ENCODE results near the gene SMC1B.

DNA sequence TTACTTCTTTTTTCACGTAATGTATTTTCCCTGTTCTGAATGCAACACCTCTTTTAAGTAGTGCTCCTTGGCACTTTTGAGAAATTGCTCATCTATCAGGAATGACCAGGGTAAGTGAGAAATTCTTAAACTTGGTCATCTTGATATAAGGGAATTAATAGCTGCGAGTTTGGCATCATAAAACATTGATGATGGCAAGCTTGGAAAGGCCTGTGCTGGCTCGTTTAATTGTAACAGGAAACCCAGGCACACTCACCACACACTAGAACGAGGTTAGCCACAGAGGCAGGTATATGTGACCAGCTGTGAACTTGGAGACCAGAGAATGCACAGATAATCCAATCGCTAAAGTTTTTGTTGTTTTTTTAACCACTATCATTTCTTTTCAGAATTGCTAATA is 79.3 kb downstream of the SMC1B start:
- TF ChIP-seq, protein P1, sequence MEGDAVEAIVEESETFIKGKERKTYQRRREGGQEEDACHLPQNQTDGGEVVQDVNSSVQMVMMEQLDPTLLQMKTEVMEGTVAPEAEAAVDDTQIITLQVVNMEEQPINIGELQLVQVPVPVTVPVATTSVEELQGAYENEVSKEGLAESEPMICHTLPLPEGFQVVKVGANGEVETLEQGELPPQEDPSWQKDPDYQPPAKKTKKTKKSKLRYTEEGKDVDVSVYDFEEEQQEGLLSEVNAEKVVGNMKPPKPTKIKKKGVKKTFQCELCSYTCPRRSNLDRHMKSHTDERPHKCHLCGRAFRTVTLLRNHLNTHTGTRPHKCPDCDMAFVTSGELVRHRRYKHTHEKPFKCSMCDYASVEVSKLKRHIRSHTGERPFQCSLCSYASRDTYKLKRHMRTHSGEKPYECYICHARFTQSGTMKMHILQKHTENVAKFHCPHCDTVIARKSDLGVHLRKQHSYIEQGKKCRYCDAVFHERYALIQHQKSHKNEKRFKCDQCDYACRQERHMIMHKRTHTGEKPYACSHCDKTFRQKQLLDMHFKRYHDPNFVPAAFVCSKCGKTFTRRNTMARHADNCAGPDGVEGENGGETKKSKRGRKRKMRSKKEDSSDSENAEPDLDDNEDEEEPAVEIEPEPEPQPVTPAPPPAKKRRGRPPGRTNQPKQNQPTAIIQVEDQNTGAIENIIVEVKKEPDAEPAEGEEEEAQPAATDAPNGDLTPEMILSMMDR (conservative IDR thresholded peaks at IDR 0.05; ENCODE audit: low read length), result no peak
- TF ChIP-seq EZH2phosphoT487 (IDR thresholded peaks at IDR 0.05; ENCODE audit: borderline replicate concordance, low read depth, low read length), result no peak
